GM23248 (cell line): ENCODE data around the gene ARID5B.
"Not testable (repeated sequence)": the region's sequence is repeated elsewhere in the genome, so short reads cannot be mapped to it uniquely, and the experiment has no call there.

ENCODE experiments used
- EZH2 ChIP-seq: fragments of 200-600 bp; sonication (generic); IDR thresholded peaks from 2 replicates; pipeline ENCODE4 v1.6.1; 2018; ENCODE audit warnings: antibody characterized with exemption, mild to moderate bottlenecking; ENCODE audit not compliant: insufficient read depth, poor library complexity, severe bottlenecking
- EZH2phosphoT487 ChIP-seq: fragments of 200-600 bp; sonication (generic); IDR thresholded peaks from 2 replicates; pipeline ENCODE4 v1.6.1; 2018; ENCODE audit warnings: antibody characterized with exemption, moderate library complexity, mild to moderate bottlenecking, low read depth; ENCODE audit not compliant: insufficient read depth

- not testable (repeated sequence) for TF ChIP-seq EZH2phosphoT487, EZH2
Measured at GRCh38 chr10:61867374-61867773, 34.1 kb upstream of the ARID5B start.
